ENCODE measurements around the gene ACTG1. TPM values are rescaled to one million over a fixed set of nuclear protein-coding genes. Genes with fewer than 3 reads are reported as not detected.

Gene ACTG1
- total and polyA plus RNA-seq, 2 of the 13 experiments (the other 11 are each of a cell fraction or from before 2014, with no cell fraction given), result 973 to 1,138 TPM

- TF ChIP-seq GPBP1L1 (CRISPR knock-in tag; IDR thresholded peaks at IDR 0.05), result no peak
- TF ChIP-seq RBM22 (optimal IDR thresholded peaks at IDR 0.05; ENCODE audit: low read length), result no peak
- TF ChIP-seq MTERF4 (CRISPR knock-in tag; IDR thresholded peaks at IDR 0.05), result peak; percentile 75; the same call in 1 of the 2 replicates
- TF ChIP-seq ZNF441 (CRISPR knock-in tag; IDR thresholded peaks at IDR 0.05; ENCODE audit: borderline replicate concordance), result no peak
- no peak; the same call in 1 of the 2 replicates for TF ChIP-seq KLF13 (CRISPR knock-in tag; IDR thresholded peaks at IDR 0.05)
- TF ChIP-seq ZNF709 (CRISPR knock-in tag; IDR thresholded peaks at IDR 0.05), result no peak; the same call in 1 of the 2 replicates
- TF ChIP-seq BRD4 (CRISPR knock-in tag; IDR thresholded peaks at IDR 0.05), result no peak; the same call in 1 of the 2 replicates
- TF ChIP-seq SAP130 (CRISPR knock-in tag; IDR thresholded peaks at IDR 0.05; ENCODE audit: low read depth), result peak; percentile 52; the same call in 1 of the 2 replicates
- TF ChIP-seq SUZ12 (IDR thresholded peaks at IDR 0.05; ENCODE audit: low read depth, low read length), result no peak
- TF ChIP-seq ZNF431 (CRISPR knock-in tag; IDR thresholded peaks at IDR 0.05; ENCODE audit: borderline replicate concordance, low read depth), result no peak
- TF ChIP-seq ARNTL (CRISPR knock-in tag; IDR thresholded peaks at IDR 0.05), result no peak
- TF ChIP-seq FOSL2 (CRISPR knock-in tag; IDR thresholded peaks at IDR 0.05), result no peak
- TF ChIP-seq TBP (CRISPR knock-in tag; IDR thresholded peaks at IDR 0.05), result no peak
- no peak for TF ChIP-seq RFX1 (IDR thresholded peaks at IDR 0.05)
- TF ChIP-seq JARID2 (CRISPR knock-in tag; IDR thresholded peaks at IDR 0.05; ENCODE audit: insufficient replicate concordance), result no peak
- TF ChIP-seq PCBP1 (IDR thresholded peaks at IDR 0.05; ENCODE audit: borderline replicate concordance, low read depth, low read length), result 0 out of 2 replicates have a peak, but pooled peaks have one; percentile 14
- TF ChIP-seq ZBTB4 (CRISPR knock-in tag; IDR thresholded peaks at IDR 0.05; ENCODE audit: borderline replicate concordance), result no peak
- TF ChIP-seq GATAD2A (CRISPR knock-in tag; IDR thresholded peaks at IDR 0.05), result no peak
- TF ChIP-seq ZFP36L2 (CRISPR knock-in tag; IDR thresholded peaks at IDR 0.05), result no peak
- no peak for TF ChIP-seq ZNF354B (CRISPR knock-in tag; IDR thresholded peaks at IDR 0.05)
- TF ChIP-seq NR2F2 (IDR thresholded peaks at IDR 0.05; ENCODE audit: borderline replicate concordance, low read depth), result peak; percentile 24; the same call in 1 of the 2 replicates
- TF ChIP-seq LCORL (IDR thresholded peaks at IDR 0.05), result no peak
- 0 out of 2 replicates have a peak, but pooled peaks have one; percentile 47 for TF ChIP-seq LCORL (CRISPR knock-in tag; IDR thresholded peaks at IDR 0.05)
- no peak for TF ChIP-seq ZNF704 (CRISPR knock-in tag; IDR thresholded peaks at IDR 0.05; ENCODE audit: borderline replicate concordance)
These were observed 39.1 kb upstream of the ACTG1 start (continued) for GRCh38 chr17:81551458-81552243.
